HG03025 (cell line): ENCODE measurements around the gene NAPA.

ENCODE experiments used
- ATAC-seq: cut with Tn5 transposase; IDR thresholded peaks from one replicate; pipeline ENCODE4 v1.9.1; 2021; ENCODE audit warnings: mild to moderate bottlenecking, moderate library complexity; ENCODE audit not compliant: unreplicated experiment, low FRiP score

The NAPA gene

DNA sequence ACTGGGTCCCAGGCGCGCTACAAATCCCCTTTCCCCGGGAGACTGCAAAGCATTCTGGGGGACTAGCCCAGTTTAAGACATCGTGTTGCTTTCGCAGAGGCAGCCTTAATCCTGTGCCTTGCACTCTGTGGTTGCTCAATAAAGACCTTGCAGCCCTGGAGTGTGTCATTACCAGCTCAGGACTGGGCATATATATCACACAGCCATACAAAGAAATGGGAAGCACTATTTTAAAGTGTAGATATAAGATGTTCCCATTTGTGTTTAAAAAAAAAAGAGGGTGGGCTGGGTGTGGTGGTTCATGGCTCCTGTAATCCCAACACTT is 11.1 kb downstream of the NAPA start:
- no peak for ATAC-seq

DNA sequence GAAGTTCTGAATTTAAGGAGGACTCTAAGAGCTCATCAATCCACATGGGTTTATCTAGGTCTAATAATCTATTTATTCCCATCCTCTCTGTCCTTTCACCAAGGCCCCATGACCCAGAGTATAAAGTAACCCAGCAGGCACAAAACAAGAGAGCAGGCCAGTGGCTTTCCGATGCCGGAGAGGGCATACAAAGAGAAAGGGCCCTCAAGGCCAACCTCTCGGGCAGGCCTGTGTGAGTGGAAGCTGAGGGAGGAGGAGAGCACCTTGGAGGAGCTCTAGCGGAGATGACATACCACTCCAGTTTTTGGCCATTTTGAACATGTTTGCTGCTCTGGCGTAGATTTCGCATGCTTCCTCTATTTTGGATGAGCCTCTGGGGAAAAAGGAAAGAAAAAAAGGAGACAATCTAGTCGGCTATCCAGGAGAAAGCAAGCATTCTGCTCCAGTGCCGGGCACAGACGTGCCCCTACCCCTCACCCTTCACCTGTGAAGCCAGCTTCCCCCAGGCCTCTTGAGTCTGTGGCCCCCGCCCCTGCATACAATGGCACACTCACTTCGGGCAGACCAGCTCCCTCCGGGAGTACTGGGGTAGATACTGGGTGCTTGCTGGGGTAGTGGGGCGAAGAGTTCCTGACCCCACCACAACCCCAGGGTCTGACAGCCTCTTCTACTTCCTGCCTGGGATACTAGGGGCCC is 11.6 kb downstream of the NAPA start:
- ATAC-seq, result no peak

DNA sequence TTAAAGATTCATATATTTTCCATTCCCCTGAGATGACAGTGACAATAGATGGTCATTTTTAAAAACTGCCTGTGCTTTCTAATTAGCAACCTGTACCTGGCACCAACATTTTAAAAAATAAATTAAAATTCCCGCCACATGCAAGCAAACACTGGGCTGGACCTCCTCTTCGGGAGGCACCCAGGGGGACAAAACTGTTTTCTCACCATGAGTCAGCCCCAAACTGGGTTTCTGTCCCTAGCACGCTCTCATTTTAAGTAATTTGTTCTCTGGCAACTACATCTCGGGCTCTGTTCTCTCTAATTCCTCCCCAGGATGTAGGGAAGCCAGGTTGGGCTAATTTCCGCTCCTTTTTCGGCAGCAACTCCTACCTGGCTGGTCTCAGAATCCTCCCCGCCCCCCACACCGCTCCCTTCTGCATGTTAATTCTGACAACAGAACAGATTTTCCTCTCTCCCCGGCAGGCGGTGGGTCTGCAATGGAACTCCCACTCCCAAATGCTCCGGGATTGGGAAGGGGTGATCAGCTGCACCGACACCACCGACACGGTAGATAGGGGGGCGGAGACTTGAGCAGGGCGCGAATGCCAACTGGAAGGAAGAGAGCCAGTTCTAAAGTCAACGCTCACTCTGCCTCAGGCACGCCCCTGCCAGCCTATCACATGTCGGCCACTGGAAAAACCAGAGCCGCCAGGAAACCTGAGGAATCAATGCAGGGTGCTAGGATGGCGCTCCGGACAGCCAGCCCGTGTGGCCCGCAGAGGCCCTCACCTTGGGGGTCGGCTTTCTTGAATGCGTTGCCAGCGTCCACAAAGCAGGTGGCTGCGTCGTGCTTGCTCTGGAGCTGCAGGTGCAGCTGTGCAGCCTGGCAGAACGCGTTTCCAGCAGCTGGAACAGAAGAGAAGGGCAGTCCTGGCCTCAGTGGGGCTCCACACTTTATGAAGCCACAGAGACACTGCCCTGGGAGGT is 14.7 kb downstream of the NAPA start:
- no peak for ATAC-seq

GRCh38 chr19:47499371-47499770 is 15.5 kb downstream of the NAPA start:
- ATAC-seq, result no peak

GRCh38 chr19:47498561-47498960 is 16.3 kb downstream of the NAPA start:
- ATAC-seq, result no peak

GRCh38 chr19:47497821-47498520 is 16.9 kb downstream of the NAPA start:
- ATAC-seq, result no peak

DNA sequence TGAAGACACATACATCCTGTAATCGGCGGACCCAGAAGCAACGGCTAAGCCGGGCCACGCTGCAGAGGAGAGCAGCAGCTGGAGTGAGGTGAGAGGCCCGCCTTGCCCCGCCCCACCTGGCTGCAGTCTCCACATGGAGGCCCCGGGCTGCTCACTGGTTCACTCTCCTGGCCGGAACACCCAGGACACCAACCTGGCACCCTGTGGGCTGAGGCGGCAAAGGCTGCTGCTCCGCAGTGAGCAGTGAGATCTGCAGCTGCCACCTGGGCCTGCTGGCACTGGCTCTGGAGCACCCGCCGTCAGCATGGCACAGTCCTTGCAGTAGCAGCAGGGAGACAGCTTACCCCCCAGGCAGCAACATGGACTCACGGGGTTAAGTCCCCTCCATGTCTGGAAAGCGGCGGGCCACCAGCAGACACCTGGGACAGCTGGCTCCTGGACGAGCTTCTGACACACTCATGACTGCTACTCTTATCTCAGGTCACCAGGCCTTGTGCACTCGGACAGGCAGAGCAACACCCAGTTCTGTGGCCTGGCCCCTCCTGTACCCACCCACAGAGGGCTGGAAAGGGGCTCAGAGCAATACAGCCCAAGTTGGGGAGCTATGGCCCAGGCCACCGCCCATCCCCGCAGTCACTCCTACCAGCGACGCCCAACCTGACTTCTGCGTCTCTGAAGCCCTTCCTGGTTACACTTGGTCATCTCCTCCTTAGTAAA is 17.7 kb downstream of the NAPA start:
- no peak for ATAC-seq

- ATAC-seq, result no peak
These were observed 19.1 kb downstream of the NAPA start for GRCh38 chr19:47495478-47496372.

DNA sequence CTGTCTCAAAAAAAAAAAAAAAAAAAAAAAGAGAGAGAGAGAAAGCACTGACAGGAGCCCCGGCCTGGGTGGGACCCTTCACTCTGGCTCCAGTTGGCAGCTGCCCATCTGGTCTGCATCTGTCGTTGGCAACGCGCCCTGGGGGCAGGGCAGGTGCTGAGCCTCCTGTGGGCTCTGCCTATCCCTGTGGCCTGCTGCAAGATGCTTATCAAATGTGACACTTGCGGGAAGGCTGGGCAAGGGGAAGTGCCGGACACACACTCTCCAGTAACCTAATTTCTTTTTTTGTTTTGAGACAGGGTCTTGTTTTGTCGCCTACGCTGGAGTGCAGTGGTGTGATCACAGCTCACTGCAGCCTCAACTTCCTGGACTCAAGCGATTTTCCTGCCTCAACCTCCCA is 20.1 kb downstream of the NAPA start:
- no peak for ATAC-seq

DNA sequence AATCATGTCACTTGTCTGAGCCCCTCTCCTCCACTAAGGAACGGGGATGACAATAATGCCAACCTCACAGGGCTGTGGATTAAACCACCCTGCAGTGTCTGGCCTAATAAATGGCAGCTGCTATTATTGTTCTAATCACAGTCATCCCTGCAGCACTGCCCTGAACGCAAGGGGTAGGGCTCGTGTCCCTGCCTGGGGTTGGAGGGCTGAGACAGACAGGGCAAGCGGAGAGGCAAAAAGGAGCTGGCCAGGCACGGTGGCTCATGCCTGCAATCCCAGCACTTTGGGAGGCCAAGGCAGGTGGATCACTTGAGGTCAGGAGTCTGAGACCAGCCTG is 20.7 kb downstream of the NAPA start:
- no peak for ATAC-seq

DNA sequence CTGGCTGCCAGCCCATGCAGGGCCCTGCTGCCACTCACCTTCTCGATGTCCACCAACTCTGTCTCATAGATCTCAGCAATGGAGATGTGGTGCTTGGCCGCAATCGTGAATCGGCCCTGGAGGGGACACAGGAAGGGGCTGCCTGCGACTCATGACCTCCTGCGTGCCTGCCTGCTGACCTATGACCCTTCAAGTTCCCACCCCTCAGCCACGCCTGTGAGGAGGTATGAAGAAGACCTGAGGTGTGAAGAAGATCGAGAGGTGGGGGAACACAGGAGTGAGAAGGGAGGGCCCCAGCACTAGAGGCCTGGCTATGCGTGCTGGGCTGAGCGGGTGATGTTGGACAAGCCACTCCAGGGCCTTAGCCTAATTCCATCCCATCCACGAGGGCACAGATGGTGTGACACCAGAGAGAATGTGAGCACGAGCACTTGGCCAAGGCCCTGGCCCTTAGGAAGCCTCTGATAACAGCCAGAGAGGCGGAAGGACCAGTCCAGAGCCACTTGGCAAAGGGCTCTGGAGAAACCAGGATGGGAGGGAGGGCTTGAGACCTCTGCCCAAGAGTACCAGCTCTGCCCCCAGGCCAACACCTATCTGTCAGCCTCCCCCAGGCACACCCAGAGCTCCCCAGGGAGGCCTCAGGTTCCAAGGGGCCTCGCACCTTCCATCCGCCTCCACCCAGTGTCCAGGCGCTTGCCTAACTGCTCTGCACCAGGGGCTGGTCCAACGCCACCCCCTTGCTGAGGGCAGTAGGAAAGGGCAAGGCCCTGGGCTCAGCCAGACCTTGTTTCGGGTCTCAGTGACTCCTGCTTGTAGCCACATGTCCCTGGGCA is 21.3 kb downstream of the NAPA start:
- no peak for ATAC-seq

DNA sequence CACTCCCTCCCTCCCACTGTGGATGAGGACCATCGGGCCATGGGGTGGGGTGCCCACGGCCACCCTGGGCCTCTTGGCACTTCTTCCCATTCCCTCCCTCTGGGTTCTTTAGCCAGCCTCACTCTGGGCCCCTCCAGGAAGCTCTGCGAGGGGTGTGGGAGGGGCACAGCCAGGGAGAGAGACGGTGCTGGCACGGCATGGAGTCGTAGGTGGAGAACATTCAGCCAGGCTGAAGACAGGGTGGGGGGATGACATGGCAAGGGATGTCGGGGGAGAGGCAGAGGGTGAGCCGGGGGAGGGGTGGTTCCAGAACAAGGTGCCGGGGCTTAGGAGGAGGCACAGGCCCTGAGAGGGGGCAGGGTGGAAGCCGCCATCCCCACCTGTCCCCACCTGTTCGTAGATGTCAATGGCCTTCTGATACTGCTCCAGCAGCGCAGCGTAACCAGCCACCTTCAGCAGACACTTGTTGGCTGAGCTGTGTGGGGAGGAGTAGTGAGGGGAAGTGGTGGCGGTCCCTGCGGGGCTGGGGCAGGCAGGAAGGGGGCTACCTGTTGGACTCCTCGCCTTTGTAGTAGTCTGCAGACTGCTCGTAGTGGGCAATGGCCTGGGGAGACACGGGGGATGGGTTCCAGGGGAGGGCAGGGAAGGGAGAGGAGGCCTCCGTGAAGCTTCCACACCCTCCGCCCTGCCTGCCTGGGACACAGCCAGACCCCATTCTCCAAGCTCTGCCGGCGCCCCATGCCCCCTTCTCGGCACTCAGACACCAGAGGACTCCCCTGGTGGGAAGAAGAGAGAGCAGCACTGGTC is 22.1 kb downstream of the NAPA start:
- ATAC-seq, result no peak

GRCh38 chr19:47492137-47492533 is 22.7 kb downstream of the NAPA start:
- ATAC-seq, result no peak

- no peak for ATAC-seq
These were observed 23.3 kb downstream of the NAPA start for GRCh38 chr19:47491358-47492136.

DNA sequence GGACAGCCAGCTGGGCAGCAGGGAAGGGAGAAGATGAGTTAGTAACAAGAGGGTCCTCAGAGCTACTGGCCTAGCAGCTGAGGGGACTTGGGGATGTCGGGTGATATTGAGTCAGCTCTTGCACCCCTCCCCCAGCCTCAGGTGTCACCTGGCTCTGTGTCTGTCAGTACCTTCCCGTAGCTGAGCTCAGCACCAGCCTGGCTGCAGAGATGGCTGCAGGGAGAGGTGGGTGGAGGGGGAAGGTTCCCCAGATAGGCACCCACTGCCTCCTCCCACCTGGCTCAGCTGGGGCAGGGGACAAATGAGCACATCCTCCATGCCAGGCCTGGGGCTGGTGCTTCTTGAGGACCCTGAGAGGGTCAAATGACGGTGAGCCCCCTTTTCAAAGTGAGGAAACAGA is 24.0 kb downstream of the NAPA start:
- no peak for ATAC-seq

- no peak for ATAC-seq
These were observed 24.8 kb downstream of the NAPA start for GRCh38 chr19:47490031-47490430.
